HepG2 (cell line): ENCODE data around the gene WDR70.

Source experiments
- CHD4 ChIP-seq: fragments of 200-600 bp; sonication (generic); IDR thresholded peaks from 2 replicates; pipeline ENCODE4 v1.7.0; 2017; ENCODE audit warnings: mild to moderate bottlenecking, low read length, borderline replicate concordance
- EZH2 ChIP-seq: conservative IDR thresholded peaks from 2 replicates; pipeline ENCODE4 v1.6.1; 2012; ENCODE audit warnings: mild to moderate bottlenecking, low read depth, low read length, moderate library complexity
- FOSL1 ChIP-seq: sonication (generic); formaldehyde crosslinking; IDR thresholded peaks from 2 replicates; pipeline ENCODE4 v1.9.0; 2021; ENCODE audit warnings: missing genetic modification reagents, borderline replicate concordance
- PHF8 ChIP-seq: sonication (generic); formaldehyde crosslinking; IDR thresholded peaks from 2 replicates; pipeline ENCODE4 v1.5.0; 2020; ENCODE audit warnings: missing genetic modification reagents
- TBL1XR1 ChIP-seq: fragments of 150-350 bp; IDR thresholded peaks from 2 replicates; pipeline ENCODE4 v1.6.1; 2014; ENCODE audit warnings: borderline replicate concordance, low read length; ENCODE audit not compliant: partially characterized antibody
- TF ChIP-seq, protein P1 (sequence below): sonication (generic); formaldehyde crosslinking; IDR thresholded peaks from 2 replicates; pipeline ENCODE4 v1.5.0; 2020; ENCODE audit warnings: mild to moderate bottlenecking, missing genetic modification reagents, moderate library complexity

DNA sequence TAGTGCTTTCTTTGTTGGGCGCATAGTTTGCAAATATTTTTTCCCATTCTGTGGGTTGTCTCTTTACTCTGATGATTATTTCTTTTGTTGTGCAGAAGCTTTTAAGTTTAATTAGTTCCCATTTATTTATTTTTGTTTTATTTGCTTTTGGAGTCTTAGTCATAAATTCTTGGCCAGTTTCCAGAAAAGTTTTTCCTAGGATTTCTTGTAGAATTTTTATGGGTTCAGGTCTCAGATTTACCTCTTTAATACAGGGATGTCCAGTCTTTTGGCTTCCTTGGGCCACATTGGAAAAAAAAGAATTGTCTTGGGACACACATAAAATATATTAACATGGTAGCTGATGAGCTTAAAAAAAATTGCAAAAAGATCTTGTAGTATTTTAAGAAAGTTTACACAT lies 122.0 kb downstream of the WDR70 start:
- TF ChIP-seq FOSL1 (CRISPR knock-in tag): no peak
- TF ChIP-seq TBL1XR1: no peak
- TF ChIP-seq PHF8 (CRISPR knock-in tag): no peak
- TF ChIP-seq, protein P1, sequence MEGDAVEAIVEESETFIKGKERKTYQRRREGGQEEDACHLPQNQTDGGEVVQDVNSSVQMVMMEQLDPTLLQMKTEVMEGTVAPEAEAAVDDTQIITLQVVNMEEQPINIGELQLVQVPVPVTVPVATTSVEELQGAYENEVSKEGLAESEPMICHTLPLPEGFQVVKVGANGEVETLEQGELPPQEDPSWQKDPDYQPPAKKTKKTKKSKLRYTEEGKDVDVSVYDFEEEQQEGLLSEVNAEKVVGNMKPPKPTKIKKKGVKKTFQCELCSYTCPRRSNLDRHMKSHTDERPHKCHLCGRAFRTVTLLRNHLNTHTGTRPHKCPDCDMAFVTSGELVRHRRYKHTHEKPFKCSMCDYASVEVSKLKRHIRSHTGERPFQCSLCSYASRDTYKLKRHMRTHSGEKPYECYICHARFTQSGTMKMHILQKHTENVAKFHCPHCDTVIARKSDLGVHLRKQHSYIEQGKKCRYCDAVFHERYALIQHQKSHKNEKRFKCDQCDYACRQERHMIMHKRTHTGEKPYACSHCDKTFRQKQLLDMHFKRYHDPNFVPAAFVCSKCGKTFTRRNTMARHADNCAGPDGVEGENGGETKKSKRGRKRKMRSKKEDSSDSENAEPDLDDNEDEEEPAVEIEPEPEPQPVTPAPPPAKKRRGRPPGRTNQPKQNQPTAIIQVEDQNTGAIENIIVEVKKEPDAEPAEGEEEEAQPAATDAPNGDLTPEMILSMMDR: no peak
- no peak for TF ChIP-seq EZH2
- no peak for TF ChIP-seq CHD4
